CD4-positive, alpha-beta memory T cell (primary cell): ENCODE results near the gene KLLN. TPM values are rescaled to one million over a fixed set of nuclear protein-coding genes. Genes with fewer than 3 reads are reported as not detected.

ENCODE experiments used
- polyA plus RNA-seq, 2 donors: library from polyadenylated mRNA; unstranded; fragments of 300-500 nt; fragmentation: Illumina TruSeq; gene quantifications; one replicate each; pipeline ENCODE4 v1.2.3, GENCODE V29; 2021
- total RNA-seq, 2 experiments: library from RNA; stranded (reverse); gene quantifications; one replicate each; pipeline ENCODE4 v1.2.3, GENCODE V29; 2021

Gene KLLN
- total and polyA plus RNA-seq, 4 experiments from 2014 or later = 0.09 to 1.3 (median 1.0) TPM; not detected in 1

Other genes with a start within 250 kb of the KLLN start
- under 1 TPM; 0.42 to 0.73 TPM for gene PAPSS2, start 203.7 kb downstream of the KLLN start, total RNA-seq
- under 1 TPM; 0.15 to 0.20 TPM for gene PAPSS2, start 203.7 kb downstream of the KLLN start, polyA plus RNA-seq
- 10 to 100 TPM; 46.5 to 52.0 TPM for gene ATAD1, start 45.3 kb downstream of the KLLN start, total RNA-seq
- gene ATAD1, start 45.3 kb downstream of the KLLN start, polyA plus RNA-seq = 10 to 100 TPM; 39.6 to 41.5 TPM
- gene PTEN, start 92 bp upstream of the KLLN start, total RNA-seq = 10 to 100 TPM; 78.7 to 84.8 TPM
- gene PTEN, start 92 bp upstream of the KLLN start, polyA plus RNA-seq = 10 to 100 TPM; 25.1 to 36.9 TPM